ENCODE results near the gene SAMD11. TPM values are rescaled to one million over a fixed set of nuclear protein-coding genes. Genes with fewer than 3 reads are reported as not detected.

SAMD11 gene
- total and polyA plus RNA-seq, 4 donors, result 0.51 to 4.1 (median 1.3) TPM

GRCh38 chr1:912740-913301 is 10.9 kb upstream of the SAMD11 start:
- WGBS, result 57% methylated on average over 24 of the region's 24 CpGs
- no peak for TF ChIP-seq HNF4A (conservative IDR thresholded peaks at IDR 0.05)
- TF ChIP-seq CTCF (IDR thresholded peaks at IDR 0.05; ENCODE audit: low read depth, low read length, missing input control), result peak; percentile 31
- TF ChIP-seq RAD21 (IDR thresholded peaks at IDR 0.05), result no peak
- no peak for TF ChIP-seq HNF4G (IDR thresholded peaks at IDR 0.05)
- no peak for TF ChIP-seq MAX (IDR thresholded peaks at IDR 0.05)
- no peak for DNase-seq (ENCODE audit: low spot score)
- H3K36me3 ChIP-seq (ENCODE audit: control insufficient read depth in 4 of 4, insufficient read depth in 3 of 4, low read depth in 1 of 4, low read length in 3 of 4), result no peaks in the 10 kb centered on the region
- no peak overlapping the region for H3K4me3 ChIP-seq (ENCODE audit: low read depth in 1 of 3, low read length in 3 of 3)
- H3K4me1 ChIP-seq (ENCODE audit: control insufficient read depth in 4 of 4, insufficient read depth in 4 of 4, low read length in 3 of 4), result peaks cover 9 to 15% (median 13%) of the 10 kb centered on the region in 4 donors
- no peak overlapping the region for H3K27ac ChIP-seq (ENCODE audit: low read depth in 1 of 2, low read length in 2 of 2)
- no peak overlapping the region for H3K9ac ChIP-seq (ENCODE audit: low read depth in 1 of 2, low read length in 2 of 2)
- peaks cover 0 to 2% (median 0%) of the 10 kb centered on the region in 4 donors for H3K27me3 ChIP-seq (ENCODE audit: control insufficient read depth in 4 of 4, insufficient read depth in 4 of 4, low read length in 3 of 4)
- no peaks in the 10 kb centered on the region for H3K9me3 ChIP-seq (ENCODE audit: control insufficient read depth in 4 of 4, low read length in 3 of 4)

- Histone ChIP-seq H3K27ac (ENCODE audit: low read depth in 1 of 2, low read length in 2 of 2) (no peak overlapping the region), H3K4me1 (ENCODE audit: control insufficient read depth in 4 of 4, insufficient read depth in 4 of 4, low read length in 3 of 4) (peaks cover 9 to 15% (median 13%) of the 10 kb centered on the region in 4 donors), H3K27me3 (ENCODE audit: control insufficient read depth in 4 of 4, insufficient read depth in 4 of 4, low read length in 3 of 4) (no peaks in the 10 kb centered on the region), H3K4me3 (ENCODE audit: low read depth in 1 of 3, low read length in 3 of 3) (no peak overlapping the region), H3K9ac (ENCODE audit: low read depth in 1 of 2, low read length in 2 of 2) (no peak overlapping the region), H3K9me3 (ENCODE audit: control insufficient read depth in 4 of 4, low read length in 3 of 4) (no peaks in the 10 kb centered on the region), H3K36me3 (ENCODE audit: control insufficient read depth in 4 of 4, insufficient read depth in 3 of 4, low read depth in 1 of 4, low read length in 3 of 4) (no peaks in the 10 kb centered on the region)
- DNase-seq (ENCODE audit: low spot score), result no peak
- TF ChIP-seq YY1 (IDR thresholded peaks at IDR 0.05), result no peak
- no peak for TF ChIP-seq HNF4A (conservative IDR thresholded peaks at IDR 0.05)
- TF ChIP-seq SP1 (IDR thresholded peaks at IDR 0.05), result no peak
- TF ChIP-seq HNF4G (IDR thresholded peaks at IDR 0.05), result no peak
- no peak for TF ChIP-seq NR2F2 (IDR thresholded peaks at IDR 0.05)
- TF ChIP-seq MAX (IDR thresholded peaks at IDR 0.05), result no peak
- TF ChIP-seq ZBTB33 (IDR thresholded peaks at IDR 0.05), result no peak
- TF ChIP-seq RXRA (IDR thresholded peaks at IDR 0.05), result no peak
- no peak for TF ChIP-seq EGR1 (IDR thresholded peaks at IDR 0.05; ENCODE audit: low read depth in 2 of 2)
- no peak for TF ChIP-seq FOXA1 (IDR thresholded peaks at IDR 0.05)
- WGBS, result 75% methylated on average over 16 of the region's 16 CpGs
These were observed 10.1 kb upstream of the SAMD11 start for GRCh38 chr1:913491-914130.
